Measurements from ENCODE around the gene RFNG.

Gene RFNG

GRCh38 chr17:82076018-82076784, 24.6 kb upstream of the RFNG start:
- no peaks in the 10 kb centered on the region for H3K27me3 ChIP-seq (ENCODE audit: insufficient read depth, low read length)
- no peak overlapping the region for H3K18ac ChIP-seq (ENCODE audit: low read length)
- H3K79me2 ChIP-seq (ENCODE audit: control insufficient read depth, insufficient read depth, low read length, poor library complexity) = no peaks in the 10 kb centered on the region
- H3K9ac ChIP-seq (ENCODE audit: low read length) = no peak overlapping the region
- H3K14ac ChIP-seq (ENCODE audit: low read length) = no peak overlapping the region
- H2AFZ ChIP-seq (ENCODE audit: insufficient read depth, low read length, poor library complexity) = no peak overlapping the region
- peak in 1 of 2 donors; percentile 61 for DNase-seq
- H2BK12ac ChIP-seq (ENCODE audit: low read length) = no peak overlapping the region
- no peak overlapping the region for H3K23ac ChIP-seq (ENCODE audit: low read length)
- H4K12ac ChIP-seq (ENCODE audit: low read depth, low read length) = peak overlapping the region; percentile 2
- H3K27ac ChIP-seq (ENCODE audit: low read depth, low read length) = no peak overlapping the region
- no peaks in the 10 kb centered on the region for H3K4me1 ChIP-seq (ENCODE audit: control insufficient read depth in 1 of 2, insufficient read depth in 2 of 2, low read length in 2 of 2)
- H2BK5ac ChIP-seq (ENCODE audit: low read depth, low read length, poor library complexity) = no peak overlapping the region
- H3K4ac ChIP-seq (ENCODE audit: low read depth, low read length) = no peak overlapping the region
- H4K8ac ChIP-seq (ENCODE audit: low read depth, low read length) = no peak overlapping the region
- H3K79me1 ChIP-seq (ENCODE audit: low read length) = no peaks in the 10 kb centered on the region
- no peak overlapping the region for H3K4me2 ChIP-seq (ENCODE audit: low read length)
- H2BK120ac ChIP-seq (ENCODE audit: insufficient read depth, low read length, poor library complexity) = no peak overlapping the region
- peaks cover 37 to 39% of the 10 kb centered on the region in 2 experiments for H3K36me3 ChIP-seq (ENCODE audit: control insufficient read depth in 1 of 2, insufficient read depth in 2 of 2, low read length in 2 of 2)
- H3K4me3 ChIP-seq (ENCODE audit: low read depth, low read length) = no peak overlapping the region
- H3K9me3 ChIP-seq (ENCODE audit: insufficient read depth, low read depth, low read length) = peaks cover 2% of the 10 kb centered on the region
- H4K91ac ChIP-seq (ENCODE audit: low read depth, low read length) = no peak overlapping the region
- WGBS (ENCODE audit: extremely low coverage, insufficient coverage, insufficient read length) = no CpG with 5 or more reads among the region's 25 CpGs
- no peak overlapping the region for H2AK5ac ChIP-seq (ENCODE audit: low read length)

DNA sequence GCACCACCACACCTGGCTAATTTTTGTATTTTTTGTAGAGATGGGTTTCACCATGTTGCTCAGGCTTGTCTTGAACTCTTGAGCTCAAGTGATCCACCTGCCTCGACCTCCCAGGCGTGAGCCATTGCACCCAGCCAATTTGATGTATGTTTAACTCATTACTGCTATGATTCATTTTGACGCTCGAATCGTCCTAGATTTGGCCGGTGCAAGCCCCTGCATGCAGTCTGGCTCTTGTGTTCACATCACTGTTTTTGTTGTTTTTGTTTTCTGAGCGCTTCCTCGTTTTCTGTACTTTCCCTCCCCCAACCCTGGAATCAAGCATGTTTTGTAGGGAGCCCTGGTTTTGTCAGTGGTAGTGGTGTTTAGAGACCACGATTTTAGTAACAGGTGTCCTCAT, 21.8 kb upstream of the RFNG start:
- Histone ChIP-seq H2AFZ (ENCODE audit: insufficient read depth, low read length, poor library complexity) (no peak overlapping the region), H3K14ac (ENCODE audit: low read length) (no peak overlapping the region), H3K27me3 (ENCODE audit: insufficient read depth, low read length) (no peaks in the 10 kb centered on the region), H3K18ac (ENCODE audit: low read length) (no peak overlapping the region), H3K4ac (ENCODE audit: low read depth, low read length) (no peak overlapping the region), H3K9me3 (ENCODE audit: insufficient read depth, low read depth, low read length) (no peaks in the 10 kb centered on the region), H2BK120ac (ENCODE audit: insufficient read depth, low read length, poor library complexity) (no peak overlapping the region), H3K36me3 (ENCODE audit: control insufficient read depth in 1 of 2, insufficient read depth in 2 of 2, low read length in 2 of 2) (peaks cover 10 to 12% of the 10 kb centered on the region in 2 experiments), H2BK12ac (ENCODE audit: low read length) (no peak overlapping the region), H4K91ac (ENCODE audit: low read depth, low read length) (no peak overlapping the region), H3K4me3 (ENCODE audit: low read depth, low read length) (no peak overlapping the region), H4K8ac (ENCODE audit: low read depth, low read length) (no peak overlapping the region), H3K79me2 (ENCODE audit: control insufficient read depth, insufficient read depth, low read length, poor library complexity) (no peaks in the 10 kb centered on the region), H4K12ac (ENCODE audit: low read depth, low read length) (no peak overlapping the region), H3K4me1 (ENCODE audit: control insufficient read depth in 1 of 2, insufficient read depth in 2 of 2, low read length in 2 of 2) (no peaks in the 10 kb centered on the region), H3K4me2 (ENCODE audit: low read length) (no peak overlapping the region), H3K9ac (ENCODE audit: low read length) (no peak overlapping the region), H3K27ac (ENCODE audit: low read depth, low read length) (no peak overlapping the region), H2BK5ac (ENCODE audit: low read depth, low read length, poor library complexity) (no peak overlapping the region), H3K23ac (ENCODE audit: low read length) (no peak overlapping the region), H3K79me1 (ENCODE audit: low read length) (no peaks in the 10 kb centered on the region), H2AK5ac (ENCODE audit: low read length) (no peak overlapping the region)
- no peak for DNase-seq
- no CpG with 5 or more reads among the region's 9 CpGs for WGBS (ENCODE audit: extremely low coverage, insufficient coverage, insufficient read length)

- Histone ChIP-seq H3K9me3 (ENCODE audit: insufficient read depth, low read depth, low read length) (no peaks in the 10 kb centered on the region), H3K23ac (ENCODE audit: low read length) (no peak overlapping the region), H3K4ac (ENCODE audit: low read depth, low read length) (no peak overlapping the region), H3K27me3 (ENCODE audit: insufficient read depth, low read length) (no peaks in the 10 kb centered on the region), H2BK120ac (ENCODE audit: insufficient read depth, low read length, poor library complexity) (no peak overlapping the region), H3K14ac (ENCODE audit: low read length) (no peak overlapping the region), H2BK12ac (ENCODE audit: low read length) (no peak overlapping the region), H4K8ac (ENCODE audit: low read depth, low read length) (no peak overlapping the region), H2AFZ (ENCODE audit: insufficient read depth, low read length, poor library complexity) (no peak overlapping the region), H3K79me1 (ENCODE audit: low read length) (no peaks in the 10 kb centered on the region), H2BK5ac (ENCODE audit: low read depth, low read length, poor library complexity) (no peak overlapping the region), H3K36me3 (ENCODE audit: control insufficient read depth in 1 of 2, insufficient read depth in 2 of 2, low read length in 2 of 2) (peaks cover 4 to 6% of the 10 kb centered on the region in 2 experiments), H3K4me2 (ENCODE audit: low read length) (no peak overlapping the region), H3K4me3 (ENCODE audit: low read depth, low read length) (no peak overlapping the region), H3K4me1 (ENCODE audit: control insufficient read depth in 1 of 2, insufficient read depth in 2 of 2, low read length in 2 of 2) (no peaks in the 10 kb centered on the region), H2AK5ac (ENCODE audit: low read length) (no peak overlapping the region), H3K79me2 (ENCODE audit: control insufficient read depth, insufficient read depth, low read length, poor library complexity) (no peaks in the 10 kb centered on the region), H3K9ac (ENCODE audit: low read length) (no peak overlapping the region), H3K18ac (ENCODE audit: low read length) (no peak overlapping the region), H4K12ac (ENCODE audit: low read depth, low read length) (no peak overlapping the region), H3K27ac (ENCODE audit: low read depth, low read length) (no peak overlapping the region), H4K91ac (ENCODE audit: low read depth, low read length) (no peak overlapping the region)
- no peak for DNase-seq
- no CpG with 5 or more reads among the region's 6 CpGs for WGBS (ENCODE audit: extremely low coverage, insufficient coverage, insufficient read length)
Measured at GRCh38 chr17:82072827-82073226, 21.2 kb upstream of the RFNG start.

- H2BK5ac ChIP-seq (ENCODE audit: low read depth, low read length, poor library complexity) = no peak overlapping the region
Measured at GRCh38 chr17:82070611-82071010, 19.0 kb upstream of the RFNG start.

More at GRCh38 chr17:82070611-82071010, 19.0 kb upstream of the RFNG start:
- H3K9me3 ChIP-seq (ENCODE audit: insufficient read depth, low read depth, low read length) = no peaks in the 10 kb centered on the region
- H4K91ac ChIP-seq (ENCODE audit: low read depth, low read length) = no peak overlapping the region
- no peak overlapping the region for H3K14ac ChIP-seq (ENCODE audit: low read length)
- peaks cover 5% of the 10 kb centered on the region for H3K79me1 ChIP-seq (ENCODE audit: low read length)
- H3K27me3 ChIP-seq (ENCODE audit: insufficient read depth, low read length) = no peaks in the 10 kb centered on the region
- H3K4me1 ChIP-seq (ENCODE audit: control insufficient read depth in 1 of 2, insufficient read depth in 2 of 2, low read length in 2 of 2) = peaks cover 4 to 5% of the 10 kb centered on the region in 2 experiments
- peaks cover 4% of the 10 kb centered on the region for H3K79me2 ChIP-seq (ENCODE audit: control insufficient read depth, insufficient read depth, low read length, poor library complexity)
- H2BK120ac ChIP-seq (ENCODE audit: insufficient read depth, low read length, poor library complexity) = no peak overlapping the region
- no peak overlapping the region for H3K18ac ChIP-seq (ENCODE audit: low read length)
- H4K8ac ChIP-seq (ENCODE audit: low read depth, low read length) = no peak overlapping the region
- H3K4me3 ChIP-seq (ENCODE audit: low read depth, low read length) = no peak overlapping the region
- H3K23ac ChIP-seq (ENCODE audit: low read length) = no peak overlapping the region
- no peak overlapping the region for H4K12ac ChIP-seq (ENCODE audit: low read depth, low read length)
- no peaks in the 10 kb centered on the region for H3K36me3 ChIP-seq (ENCODE audit: control insufficient read depth in 1 of 2, insufficient read depth in 2 of 2, low read length in 2 of 2)
- H3K4ac ChIP-seq (ENCODE audit: low read depth, low read length) = no peak overlapping the region
- H3K4me2 ChIP-seq (ENCODE audit: low read length) = no peak overlapping the region
- H2BK12ac ChIP-seq (ENCODE audit: low read length) = no peak overlapping the region
- DNase-seq = no peak
- H2AK5ac ChIP-seq (ENCODE audit: low read length) = no peak overlapping the region
- no peak overlapping the region for H3K9ac ChIP-seq (ENCODE audit: low read length)
- no peak overlapping the region for H3K27ac ChIP-seq (ENCODE audit: low read depth, low read length)
- no peak overlapping the region for H2AFZ ChIP-seq (ENCODE audit: insufficient read depth, low read length, poor library complexity)

All from trophoblast cell (in vitro differentiated cells and primary cell).